KBM-7 (cell line): ENCODE results near the gene GRM5.

Source experiments
- DNase-seq: peaks from one replicate; pipeline ENCODE4 v3.0.0-alpha.2; 2015
- in situ Hi-C: fragments of 300-500 bp; cut with MboI; formaldehyde crosslinking; loops from 2 replicates; pipeline ENCODE4 v1.14.3; 2020; ENCODE audit warnings: low sequenced_read_pairs, low pct_unique_long_range_greater_than_20kb, mixed read lengths

Gene GRM5

DNA sequence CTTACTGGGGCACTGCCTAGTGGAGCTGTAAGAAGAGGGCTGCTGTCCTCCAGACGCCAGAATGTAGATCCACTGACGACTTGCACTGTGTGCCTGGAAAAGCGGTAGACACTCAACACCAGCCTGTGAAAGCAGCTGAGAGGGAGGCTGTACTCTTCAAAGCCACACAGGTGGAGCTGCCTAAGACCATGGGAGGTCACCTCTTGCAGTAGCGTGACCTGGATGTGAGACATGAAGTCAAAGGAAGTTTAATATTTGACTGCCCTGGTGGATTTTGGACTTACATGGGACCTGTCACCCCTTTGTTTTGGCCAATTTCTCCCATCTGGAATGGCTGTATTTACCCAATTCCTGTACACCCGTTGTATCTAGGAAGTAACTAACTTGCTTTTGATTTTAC lies 531.6 kb downstream of the GRM5 start:
- no peak for DNase-seq
- in situ Hi-C loops = loop anchor here (25.0 kb wide), 1 partner anchor 522 kb away; no protein-coding TSS in a partner anchor

DNA sequence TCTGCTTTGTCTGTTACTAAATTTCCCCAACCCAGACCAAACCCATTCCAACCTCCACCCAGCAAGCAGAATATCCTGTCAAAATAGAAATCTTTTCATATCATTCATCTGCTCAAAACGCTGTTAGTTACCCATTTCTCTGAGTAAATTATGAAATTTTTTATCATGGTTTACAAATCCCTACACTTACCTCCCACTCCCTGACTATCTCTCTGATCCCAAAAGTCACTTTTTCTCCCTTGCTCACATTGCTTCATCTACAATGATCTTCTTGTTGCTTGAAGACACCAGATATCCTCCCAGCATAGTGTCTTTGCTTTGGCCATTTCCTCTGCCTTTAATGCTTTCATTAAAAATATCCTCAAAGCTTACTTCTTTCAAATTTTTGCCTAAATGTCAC lies 532.8 kb downstream of the GRM5 start:
- in situ Hi-C loops = loop anchor here (25.0 kb wide), 1 partner anchor 521 kb away; no protein-coding TSS in a partner anchor
- no peak for DNase-seq

DNA sequence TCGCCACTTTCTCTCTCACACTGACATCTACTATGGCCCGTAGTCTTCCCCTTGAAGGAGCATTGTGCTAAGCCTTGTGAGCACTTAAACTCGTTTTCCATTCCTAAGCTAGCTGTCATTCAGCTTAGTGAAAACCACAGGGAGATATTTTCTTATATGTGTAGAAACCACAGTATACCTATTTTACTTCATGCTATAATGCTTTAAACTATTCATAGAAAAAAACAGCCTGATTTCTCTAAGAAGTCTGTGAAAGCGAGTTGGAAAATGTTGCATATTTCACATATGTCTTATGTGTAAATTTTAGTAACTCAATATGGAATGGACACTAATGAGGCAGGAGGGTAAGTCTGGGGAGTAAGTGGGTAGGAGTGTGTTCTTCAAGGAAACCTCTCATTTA lies 534.0 kb downstream of the GRM5 start:
- no peak for DNase-seq
- in situ Hi-C loops = loop anchor here (25.0 kb wide), 1 partner anchor 520 kb away; no protein-coding TSS in a partner anchor

DNA sequence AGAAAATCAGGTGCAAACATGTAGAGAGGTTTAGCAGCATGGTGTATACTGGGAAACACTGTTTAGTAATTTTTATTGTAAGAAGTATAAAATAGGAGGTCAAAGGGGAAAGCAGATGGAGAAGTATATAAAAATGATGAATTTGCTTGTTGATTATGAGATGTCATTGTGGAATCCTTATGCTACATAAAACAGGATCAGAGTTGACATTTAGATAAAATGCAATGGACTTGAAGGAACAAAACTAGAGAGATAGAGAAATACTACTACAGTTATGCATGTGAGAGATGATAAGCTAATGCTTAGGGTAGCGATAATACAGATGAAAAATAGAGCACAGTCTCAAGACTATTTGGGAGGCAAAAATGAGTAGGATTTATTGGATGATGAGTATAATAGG lies 536.4 kb downstream of the GRM5 start:
- in situ Hi-C loops = loop anchor here (25.0 kb wide), 1 partner anchor 517 kb away; no protein-coding TSS in a partner anchor
- DNase-seq = no peak

DNA sequence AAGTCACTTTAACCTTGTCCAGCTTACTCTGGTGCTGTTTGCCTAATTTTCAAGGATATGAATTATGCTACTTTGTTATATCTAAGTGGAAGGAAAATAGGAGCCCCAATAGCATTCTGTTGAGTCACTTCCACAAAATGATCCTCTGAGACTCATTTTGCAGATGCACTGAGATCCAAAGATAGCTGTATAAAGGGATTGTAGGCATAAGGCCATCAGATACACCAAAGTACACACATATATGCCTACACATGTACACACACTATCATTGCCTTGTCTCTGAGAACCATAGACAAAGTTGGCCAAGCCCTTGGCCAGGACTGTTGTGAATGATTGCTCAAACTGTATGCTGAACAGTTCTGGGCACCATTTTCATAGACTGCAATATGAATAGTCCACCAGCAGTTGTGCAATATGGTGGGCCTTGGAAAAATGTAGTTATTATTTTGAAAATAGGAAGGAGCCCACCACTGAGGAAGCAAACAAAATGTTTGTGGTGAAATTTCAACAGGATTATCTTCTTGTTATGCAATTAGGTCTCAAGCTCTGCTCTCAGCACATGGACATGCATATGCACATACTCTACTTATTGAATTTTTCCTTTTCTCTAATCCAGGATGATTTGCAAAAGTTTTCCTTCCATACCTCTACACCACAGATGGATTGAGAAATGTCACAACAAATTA lies 542.3 kb downstream of the GRM5 start:
- no peak for DNase-seq
- in situ Hi-C loops = no loop called here

DNA sequence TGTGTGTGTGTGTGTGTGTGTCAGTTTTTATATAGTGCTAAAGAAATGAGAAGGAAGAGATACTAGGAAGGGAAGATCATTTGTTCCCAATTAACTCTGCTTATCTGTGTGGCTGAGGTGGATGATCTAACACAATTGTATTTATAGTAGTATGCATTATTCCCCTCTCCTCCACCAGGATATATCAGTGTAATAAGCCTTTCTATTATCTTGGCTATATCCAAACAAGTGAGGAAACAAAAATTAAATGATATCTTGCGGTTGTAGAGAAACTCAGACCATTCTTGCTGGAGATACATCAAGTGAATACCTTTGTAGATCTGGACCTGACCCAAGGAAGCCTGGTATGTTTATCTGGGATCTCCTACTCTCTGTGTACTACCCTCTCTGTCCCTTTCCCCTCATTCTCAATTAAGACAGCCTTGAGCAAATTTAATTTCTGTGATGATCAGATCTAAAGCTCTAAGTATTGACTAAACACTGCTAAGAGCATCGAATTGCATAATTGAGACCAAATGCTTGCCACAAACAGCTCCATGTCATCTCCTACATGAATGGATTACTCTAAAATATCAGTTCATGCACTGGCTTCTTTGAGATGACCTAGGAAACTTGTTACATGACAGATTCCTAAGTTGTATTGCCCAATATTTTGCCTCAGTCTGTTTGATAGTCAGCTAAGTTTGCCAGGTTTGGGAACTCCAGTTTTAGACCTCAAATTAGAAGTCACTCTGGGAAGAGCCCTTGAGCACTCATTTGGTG lies 543.0 kb downstream of the GRM5 start:
- in situ Hi-C loops = no loop called here
- no peak for DNase-seq

DNA sequence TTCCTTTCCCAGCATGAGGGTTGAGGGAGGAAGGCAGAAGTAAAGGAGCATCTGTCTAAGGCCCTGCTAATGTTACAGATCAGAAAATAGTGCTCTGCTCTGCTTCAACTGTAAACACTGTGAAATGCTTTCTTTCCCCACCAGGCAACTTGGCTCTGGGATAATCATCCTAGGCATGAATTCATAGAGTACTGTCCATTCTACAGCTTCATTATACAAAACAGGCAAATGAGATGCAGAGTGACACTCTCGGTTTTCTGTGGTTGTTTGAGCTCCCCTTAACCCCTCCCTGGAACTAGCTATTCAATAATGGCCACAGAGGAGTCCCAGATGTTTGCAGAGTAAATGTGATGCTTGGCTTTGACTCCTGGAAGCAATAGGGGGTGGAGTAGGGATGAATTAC lies 544.0 kb downstream of the GRM5 start:
- in situ Hi-C loops = no loop called here
- no peak for DNase-seq

DNA sequence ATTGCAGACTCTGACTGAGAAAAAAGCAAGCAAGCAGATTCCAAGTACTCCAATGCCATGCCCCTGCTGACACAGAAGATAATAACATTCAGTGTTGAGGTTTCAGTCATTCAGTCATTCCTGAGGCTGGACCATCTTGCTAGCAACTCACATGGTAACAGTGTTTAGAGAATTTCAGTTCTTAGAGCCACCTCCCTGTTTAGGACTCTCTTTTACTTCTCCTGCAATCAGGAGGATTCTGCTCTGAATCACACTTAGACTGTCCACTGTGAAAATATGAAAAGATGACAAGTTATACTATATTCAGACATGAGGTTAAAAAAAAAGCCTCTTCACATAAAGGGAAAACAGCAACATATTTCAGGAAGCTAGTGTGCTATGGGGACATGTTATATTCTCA lies 544.4 kb downstream of the GRM5 start:
- in situ Hi-C loops = no loop called here

DNA sequence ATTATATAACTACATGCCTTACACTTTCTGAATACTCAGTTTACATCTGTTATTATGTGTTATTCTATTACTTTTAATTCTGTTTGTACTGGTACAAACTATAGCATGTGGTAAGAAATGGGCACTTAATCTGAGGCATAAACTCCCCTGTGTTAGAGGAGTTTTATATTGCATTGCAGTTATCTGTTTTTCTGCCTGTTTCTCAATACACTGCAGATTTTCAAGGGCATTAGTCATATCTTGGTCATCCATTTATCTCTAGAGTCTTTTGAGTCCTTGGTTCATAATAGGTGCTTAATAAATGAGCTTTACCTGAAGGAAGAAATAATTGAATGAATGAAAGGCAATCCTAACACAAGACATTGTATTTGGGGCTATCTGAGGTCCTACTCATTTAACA lies 545.4 kb downstream of the GRM5 start:
- in situ Hi-C loops = no loop called here

More for the DNA sequence above, 544.4 kb downstream of the GRM5 start:
- no peak for DNase-seq

DNA sequence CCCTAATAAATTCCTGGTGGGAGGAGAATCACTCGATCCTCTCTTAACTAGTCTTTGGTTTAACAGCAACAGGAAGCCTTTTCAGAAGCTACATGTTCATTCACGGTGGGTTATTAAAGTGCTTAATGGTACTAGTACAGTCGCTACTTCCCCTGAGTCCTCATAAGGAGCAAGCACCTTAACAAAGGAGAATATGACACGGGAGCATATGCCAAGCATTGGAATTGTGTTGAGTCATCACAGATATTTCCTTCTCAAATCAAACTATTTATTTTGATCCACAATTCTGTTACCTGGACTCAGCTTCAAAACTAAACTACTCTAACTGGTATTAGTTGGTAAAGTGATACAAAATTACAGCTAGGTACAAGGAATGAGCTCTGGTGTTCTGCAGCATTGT lies 550.8 kb downstream of the GRM5 start:
- in situ Hi-C loops = no loop called here
- no peak for DNase-seq

More for the DNA sequence above, 545.4 kb downstream of the GRM5 start:
- no peak for DNase-seq

DNA sequence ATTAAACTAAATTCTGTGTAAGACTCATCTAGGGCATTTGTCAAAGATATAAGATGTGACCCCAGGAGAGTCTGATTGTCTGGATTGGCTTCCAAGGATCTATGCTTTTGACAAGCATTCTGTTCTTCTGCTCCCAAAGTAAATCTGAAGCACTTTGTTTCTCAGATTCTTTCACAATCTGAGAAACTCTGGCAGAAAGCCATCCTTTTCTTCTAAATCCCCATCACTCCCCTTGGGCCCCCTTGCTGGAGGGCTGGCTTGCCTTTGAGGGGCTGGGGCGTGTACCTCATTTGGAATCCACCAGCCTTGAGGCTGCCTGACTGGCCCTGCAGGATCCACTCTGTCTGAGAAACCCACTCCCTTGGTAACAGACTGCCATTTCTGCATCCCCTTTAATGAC lies 554.8 kb downstream of the GRM5 start:
- DNase-seq = no peak
- in situ Hi-C loops = no loop called here

DNA sequence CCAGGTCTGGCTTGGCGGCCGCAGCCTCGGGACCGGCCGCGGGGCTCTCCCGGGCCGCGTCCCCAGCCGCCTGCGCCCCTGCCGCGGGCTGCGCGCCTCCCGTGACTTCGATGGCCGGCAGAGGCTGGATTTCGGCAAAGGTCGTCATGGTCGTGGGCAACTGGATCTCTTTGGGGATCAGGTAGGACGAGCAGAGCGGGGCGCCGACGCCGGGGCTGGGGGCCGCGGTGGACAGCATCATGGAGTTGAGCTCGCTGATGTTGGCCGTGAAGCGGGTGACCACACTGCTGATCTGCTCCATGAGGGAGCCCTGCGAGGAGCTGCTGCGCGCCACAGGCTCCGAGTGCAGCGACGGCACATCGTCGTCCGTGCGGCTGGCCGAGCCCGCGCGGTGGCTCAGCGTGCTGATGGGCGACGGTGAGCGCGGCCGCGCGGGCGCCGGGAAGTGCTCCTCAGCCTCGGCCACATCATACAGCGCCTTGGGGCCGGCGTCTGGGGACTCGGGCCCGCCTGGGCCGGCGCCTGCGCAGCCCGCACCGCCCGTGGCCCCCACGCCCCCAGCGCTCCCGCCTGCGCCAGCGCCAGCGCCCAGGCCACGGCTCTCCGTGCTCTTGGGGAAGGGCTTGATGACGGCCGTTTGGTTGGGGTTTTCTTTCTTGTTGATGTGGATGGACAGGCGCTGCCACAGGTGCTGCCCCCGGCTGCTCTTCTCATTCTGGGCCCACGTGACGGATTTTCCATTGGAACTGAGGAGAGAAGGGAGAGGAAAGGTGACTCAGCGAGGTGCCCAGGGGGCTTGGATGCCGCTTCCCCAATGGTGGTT lies 556.8 kb downstream of the GRM5 start:
- in situ Hi-C loops = no loop called here

DNA sequence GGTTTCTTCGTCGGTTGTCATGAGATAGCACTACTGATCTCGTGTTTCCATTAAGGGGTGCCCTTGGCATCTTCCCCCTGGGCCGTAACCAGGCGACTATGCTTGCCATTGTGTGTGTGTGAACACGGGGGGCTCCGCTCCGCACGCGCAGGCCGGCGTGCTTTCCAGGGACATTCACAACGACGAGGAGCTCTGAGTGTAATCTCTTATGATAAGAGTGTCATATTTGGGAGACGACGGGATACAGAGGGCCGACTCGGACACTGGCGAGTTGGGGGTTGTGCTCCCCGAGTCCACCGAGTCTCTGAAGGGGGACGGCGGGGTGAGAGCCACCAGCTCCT lies 557.4 kb downstream of the GRM5 start:
- in situ Hi-C loops = no loop called here
- DNase-seq = no peak

More for the DNA sequence above, 556.8 kb downstream of the GRM5 start:
- DNase-seq = no peak

DNA sequence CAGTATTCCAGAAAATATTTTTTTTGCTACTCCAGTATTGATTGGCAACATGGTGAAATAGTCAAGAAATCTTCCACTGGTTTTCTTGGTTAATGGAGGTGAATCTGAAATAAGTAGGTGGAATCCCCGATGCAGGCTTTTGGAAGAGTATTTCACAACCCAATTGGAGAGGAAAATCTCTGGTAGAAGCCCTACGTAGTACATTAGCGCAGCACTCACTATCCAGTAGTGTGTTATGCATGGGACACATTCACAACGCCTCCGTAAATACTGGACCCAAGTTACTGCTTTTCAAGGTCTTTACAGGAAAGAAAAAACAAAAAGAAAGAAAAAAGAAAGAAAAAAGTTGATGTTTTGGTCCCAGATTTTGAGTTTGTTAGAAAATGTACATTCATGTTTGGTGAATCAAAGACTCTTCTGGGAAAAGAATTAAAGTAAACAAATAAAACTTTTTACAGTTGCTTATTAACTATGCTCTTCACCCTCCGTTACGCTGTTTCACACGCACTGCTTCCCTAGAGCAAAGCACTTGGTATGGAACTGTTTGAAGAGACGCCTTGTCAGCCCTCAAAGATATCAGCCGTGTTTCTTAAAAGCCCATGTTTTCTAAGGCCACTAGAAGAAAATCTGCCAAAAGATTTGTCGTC lies 557.9 kb downstream of the GRM5 start:
- in situ Hi-C loops = no loop called here

DNA sequence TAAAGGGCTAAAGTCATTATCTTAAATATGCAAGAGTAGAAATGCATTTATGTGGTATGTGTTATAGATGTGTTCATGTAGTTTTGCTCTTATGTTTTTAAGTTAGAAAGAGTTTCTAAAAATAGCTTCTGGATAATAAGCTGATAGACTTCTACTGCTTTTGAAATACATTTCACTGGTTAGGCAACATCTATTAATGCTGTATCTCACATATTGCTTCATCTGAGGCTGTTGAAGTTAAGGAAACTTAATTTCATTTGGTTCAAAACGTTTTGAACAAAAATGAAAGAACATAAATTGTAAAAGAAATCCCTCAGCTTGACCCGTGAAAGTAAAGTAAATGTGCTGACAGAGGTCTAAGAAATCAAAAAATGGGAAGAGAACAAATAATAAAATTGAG lies 564.2 kb downstream of the GRM5 start:
- in situ Hi-C loops = no loop called here
- DNase-seq = no peak

More for the DNA sequence above, 557.9 kb downstream of the GRM5 start:
- no peak for DNase-seq

DNA sequence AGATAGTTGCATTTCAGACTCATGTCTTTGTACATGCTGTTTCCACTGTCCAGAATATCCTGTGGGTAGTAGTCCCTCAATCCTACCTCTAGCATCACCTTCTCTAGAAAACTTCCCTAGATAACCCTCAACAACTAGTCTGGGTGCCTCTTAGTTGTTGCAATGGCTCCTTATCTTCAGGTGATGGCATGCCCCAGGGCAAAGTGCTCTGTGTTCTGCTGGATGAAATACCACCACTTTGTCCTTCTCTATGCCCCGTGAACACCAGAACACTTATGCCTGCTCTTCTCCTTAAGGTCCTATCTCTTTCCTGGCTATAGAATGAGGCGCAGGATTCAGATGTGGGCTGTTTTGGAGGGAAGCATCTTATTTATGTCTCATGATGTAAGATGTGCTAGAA lies 569.9 kb downstream of the GRM5 start:
- DNase-seq = no peak
- in situ Hi-C loops = no loop called here

DNA sequence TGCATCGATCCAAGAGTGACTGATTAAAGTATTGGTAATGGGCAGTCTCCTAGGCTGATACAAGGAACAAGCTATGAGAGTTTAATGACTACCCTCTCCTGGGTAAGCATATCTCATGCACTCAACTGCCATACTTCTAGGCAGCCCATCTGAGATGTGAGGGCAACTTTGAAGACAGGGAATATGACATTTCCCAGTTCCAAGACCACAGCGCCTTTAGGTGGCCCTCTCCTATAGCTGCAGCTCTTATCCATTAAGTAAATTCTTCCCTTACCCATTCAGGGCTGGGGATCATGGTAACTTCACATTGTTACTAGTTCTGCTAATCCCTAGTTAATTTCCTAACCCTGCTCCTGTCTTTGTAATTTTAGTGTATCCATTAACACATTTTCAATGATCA lies 570.9 kb downstream of the GRM5 start:
- in situ Hi-C loops = no loop called here
- DNase-seq = peak; percentile 2

DNA sequence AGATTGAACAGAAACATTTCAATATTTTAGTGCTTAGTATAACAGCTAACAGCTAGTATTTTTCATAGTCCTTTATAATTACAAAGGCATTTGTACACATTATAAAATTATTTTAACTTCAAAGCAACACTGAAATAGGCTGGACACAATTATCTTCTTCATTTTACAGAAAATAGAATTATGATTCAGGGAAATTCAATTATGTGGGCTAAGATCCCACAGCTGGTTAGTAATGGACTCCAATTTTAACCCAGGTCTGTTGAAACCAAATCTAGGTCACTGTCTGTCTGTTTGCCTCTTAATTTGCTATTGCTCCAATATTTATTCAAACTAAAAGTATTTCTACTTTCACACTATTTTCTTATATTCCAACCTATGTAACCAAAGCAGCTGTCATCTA lies 574.1 kb downstream of the GRM5 start:
- no peak for DNase-seq
- in situ Hi-C loops = no loop called here

DNA sequence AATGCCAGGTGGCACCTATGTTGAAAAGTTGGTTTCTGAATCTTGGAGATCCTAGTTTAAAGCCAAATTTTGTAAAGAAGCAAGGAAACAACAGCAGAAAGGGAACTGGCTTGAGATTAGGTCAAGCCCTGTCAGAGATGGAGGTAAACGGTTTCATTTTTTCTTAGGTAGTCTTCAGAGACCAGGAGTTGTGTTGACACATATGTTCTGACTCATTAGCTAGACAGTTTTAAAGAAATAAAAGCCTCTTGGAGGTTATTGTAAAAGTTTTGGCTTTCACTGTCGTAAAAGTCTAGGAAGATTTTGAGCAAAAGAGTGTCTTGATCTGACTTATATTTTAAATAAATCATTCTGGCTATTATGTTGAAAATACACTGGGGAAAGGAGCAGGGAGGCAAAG lies 576.8 kb downstream of the GRM5 start:
- in situ Hi-C loops = no loop called here
- DNase-seq = no peak
